Heart left ventricle (tissue), 16 donors: ENCODE results near the gene MYO7A. TPM values are rescaled to one million over a fixed set of nuclear protein-coding genes. Genes with fewer than 3 reads are reported as not detected.

Source experiments
- ATAC-seq, 4 donors: fragments of 200-7000 bp; cut with Tn5 transposase; one replicate each; pipeline ENCODE4 v1.9.1; 2020 to 2022; ENCODE audit warnings: moderate library complexity in 4 of 4, mild to moderate bottlenecking in 3 of 4, moderate number of reproducible peaks in 1 of 4
- DNase-seq, 5 donors: peaks; one replicate each; pipeline ENCODE4 v3.0.0-alpha.2; 2020
- H3K27ac ChIP-seq, 12 donors: fragments of 200-600 bp; sonication (generic) in 4 of 12; one replicate each; pipeline versions ENCODE4 v1.5.0 to v1.8.0; 2016 to 2022; ENCODE audit warnings: mild to moderate bottlenecking in 2 of 12
- H3K27me3 ChIP-seq, 9 donors: fragments of 200-600 bp; sonication (generic) in 2 of 9; one replicate each; pipeline versions ENCODE4 v1.5.1 to v1.8.0; 2016 to 2022; ENCODE audit warnings: mild to moderate bottlenecking in 3 of 9
- H3K36me3 ChIP-seq, 9 donors: fragments of 200-600 bp; sonication (generic) in 2 of 9; one replicate each; pipeline versions ENCODE4 v1.5.0 to v1.8.0; 2018 to 2022; ENCODE audit warnings: mild to moderate bottlenecking in 2 of 9
- H3K4me1 ChIP-seq, 12 donors: fragments of 200-600 bp; sonication (generic) in 4 of 12; one replicate each; pipeline versions ENCODE4 v1.5.0 to v1.8.0; 2016 to 2022; ENCODE audit warnings: mild to moderate bottlenecking in 3 of 12
- H3K4me3 ChIP-seq, 12 donors: fragments of 200-600 bp; sonication (generic) in 4 of 12; one replicate each; pipeline versions ENCODE4 v1.5.0 to v1.8.0; 2017 to 2022; ENCODE audit warnings: mild to moderate bottlenecking in 9 of 12, moderate library complexity in 4 of 12
- H3K9me3 ChIP-seq, 12 donors: fragments of 200-600 bp; sonication (generic) in 4 of 12; one replicate each; pipeline versions ENCODE4 v1.5.0 to v1.8.0; 2016 to 2022; ENCODE audit warnings: mild to moderate bottlenecking in 1 of 12
- CTCF ChIP-seq, 12 donors: fragments of 200-600 bp; sonication (generic) in 4 of 12; IDR thresholded peaks; one replicate each; pipeline versions ENCODE4 v1.5.0 to v1.8.0; 2018 to 2022; ENCODE audit warnings: antibody characterized with exemption in 12 of 12, mild to moderate bottlenecking in 5 of 12
- POLR2A ChIP-seq, 2 donors: fragments of 450-650 bp; IDR thresholded peaks; one replicate each; pipeline ENCODE4 v1.6.1; 2017; ENCODE audit warnings: antibody characterized with exemption in 2 of 2, mild to moderate bottlenecking in 2 of 2, moderate library complexity in 2 of 2
- WGBS, 4 donors: extraction: QIAGEN DNeasy Blood & Tissue Kit in 2 of 4; methylation state at CpG; one replicate each; pipeline versions ENCODE4 v1.1.5 to v1.1.7; 2013 to 2018; 5-methylcytosine and 5-hydroxymethylcytosine counted together
- intact Hi-C, 10 donors: fragments of 100-400 bp; cut with DNase I; formaldehyde crosslinking; loops; one replicate each; pipeline versions ENCODE4 v1.11.1 to v1.14.2; 2022
- polyA plus RNA-seq, 2 donors: library from polyadenylated mRNA; stranded (reverse); fragments of 200-250 nt; gene quantifications; one replicate each; pipeline ENCODE4 v1.2.3, GENCODE V29; 2013
- total RNA-seq, 9 donors: library from RNA; depleted of rRNA in 2 of 9; stranded (reverse); fragments of >200 nt in 2 of 9; fragmentation: NEBNext Ultra II Directional in 3 of 9; extraction: Animal tissue kit (Norgen Biotek cat#: 25700) in 3 of 9; gene quantifications; one replicate each; pipeline versions ENCODE4 v1.1.0 to v1.2.4, GENCODE V29; 2016 to 2023
- donor health status: ischemic (EF 13 %, LVEDD 7.1; RV severe dilation, severe dysfunction).
- donor health status: healthy with polysubstance abuse.
- donor health status: DM: no; HTN: yes; CAD: no.
- donor health status: DM: no; HTN: no; CAD: no.
- donor health status: ischemic (EF 25% LVEDD 6.9; RV normal size, moderate dysfunction).
- donor health status: ischemic (EF 25% LVEDD 5.7; RV mildly dilated, moderate dysfunction).
- donor health status: healthy.
- donor health status: DM: yes; HTN: yes; CAD: no.
- donor health status: ischemic (EF 35%, LVEDD 5.7; RV mildly dilated, moderate dysfunction).
- donor health status: nonischemic (EF 11% LVEDD 7.7; RV severe dilation, severe dysfunction).
- donor health status: DM: yes; HTN: yes; CAD: no.
- donor health status: PGD.
- donor health status: ischemic (EF 29% LVEDD 5.4; RV normal size, mild dysfunction).
- donor health status: nonischemic (EF 23%, LVEDD 6.1; RV moderate dilation, normal function).

The MYO7A gene
- total and polyA plus RNA-seq, 11 donors = 1.0 to 17.1 (median 2.7) TPM

- no peak for TF ChIP-seq POLR2A (IDR thresholded peaks at IDR 0.05)
- no peak for TF ChIP-seq CTCF (IDR thresholded peaks at IDR 0.05)
- peak in 1 of 4 donors; percentile 52 for ATAC-seq
- Histone ChIP-seq H3K36me3 (no peaks in the 10 kb centered on the region), H3K4me1 (peaks cover 0 to 13% (median 3%) of the 10 kb centered on the region in 12 donors), H3K9me3 (no peaks in the 10 kb centered on the region), H3K27me3 (no peaks in the 10 kb centered on the region), H3K4me3 (no peak overlapping the region), H3K27ac (peak overlapping the region in 1 of 12 donors; percentile 19)
- peak in 1 of 5 donors; percentile 44 for DNase-seq
- WGBS, 4 donors = 48 to 62% (median 57%) methylated on average over 11 of the region's 11 CpGs
- intact Hi-C loops = no loop called here
Measured at GRCh38 chr11:77109236-77110019, 18.6 kb upstream of the MYO7A start.

- Histone ChIP-seq H3K27me3 (no peaks in the 10 kb centered on the region), H3K9me3 (no peaks in the 10 kb centered on the region), H3K4me1 (peaks cover 0 to 13% (median 3%) of the 10 kb centered on the region in 12 donors), H3K36me3 (no peaks in the 10 kb centered on the region), H3K27ac (no peak overlapping the region), H3K4me3 (no peak overlapping the region)
- intact Hi-C loops = no loop called here
- no peak for TF ChIP-seq CTCF (IDR thresholded peaks at IDR 0.05)
- TF ChIP-seq POLR2A (IDR thresholded peaks at IDR 0.05) = no peak
- ATAC-seq (no peak), DNase-seq (peak in 1 of 5 donors; percentile 29)
- WGBS, 4 donors = 84 to 93% (median 92%) methylated on average over 6 of the region's 6 CpGs
Measured at GRCh38 chr11:77110836-77111235, 17.2 kb upstream of the MYO7A start.

- Histone ChIP-seq H3K4me1 (peaks cover 0 to 13% (median 3%) of the 10 kb centered on the region in 12 donors), H3K36me3 (no peaks in the 10 kb centered on the region), H3K4me3 (no peak overlapping the region), H3K27me3 (no peaks in the 10 kb centered on the region), H3K9me3 (no peaks in the 10 kb centered on the region), H3K27ac (no peak overlapping the region)
- TF ChIP-seq CTCF (IDR thresholded peaks at IDR 0.05) (no peak), POLR2A (IDR thresholded peaks at IDR 0.05) (no peak)
- intact Hi-C loops = no loop called here
- ATAC-seq = no peak
- no peak for DNase-seq
- WGBS, 4 donors = 88 to 95% (median 92%) methylated on average over 3 of the region's 3 CpGs
Measured at GRCh38 chr11:77111277-77111676, 16.8 kb upstream of the MYO7A start.

- peak in 1 of 5 donors; percentile 26 for DNase-seq
- Histone ChIP-seq H3K9me3 (no peaks in the 10 kb centered on the region), H3K27me3 (no peaks in the 10 kb centered on the region), H3K4me1 (peaks cover 0 to 13% (median 3%) of the 10 kb centered on the region in 12 donors), H3K4me3 (no peak overlapping the region), H3K27ac (no peak overlapping the region), H3K36me3 (no peaks in the 10 kb centered on the region)
- intact Hi-C loops = no loop called here
- TF ChIP-seq POLR2A (IDR thresholded peaks at IDR 0.05) (no peak), CTCF (IDR thresholded peaks at IDR 0.05) (no peak)
- ATAC-seq = no peak
- 98 to 99% (median 98%) methylated on average over 6 of the region's 6 CpGs for WGBS, 4 donors
Measured at GRCh38 chr11:77111946-77112345, 16.1 kb upstream of the MYO7A start.
